ENCODE results near the gene AOAH. TPM values are rescaled to one million over a fixed set of nuclear protein-coding genes. Genes with fewer than 3 reads are reported as not detected.
"Not testable (repeated sequence)": the region's sequence is repeated elsewhere in the genome, so short reads cannot be mapped to it uniquely, and the experiment has no call there.

The AOAH gene
- total and polyA plus RNA-seq, 9 donors = 2.4 to 4.4 (median 3.4) TPM

- no peak for DNase-seq
- H3K4me1 ChIP-seq (ENCODE audit: control insufficient read depth, insufficient read depth, low read length) = no peaks in the 10 kb centered on the region
- 100% methylated on average over 3 of the region's 3 CpGs for WGBS (ENCODE audit: insufficient coverage)
- no peaks in the 10 kb centered on the region for H3K27me3 ChIP-seq (ENCODE audit: control insufficient read depth, insufficient read depth, low read length)
- no peaks in the 10 kb centered on the region for H3K36me3 ChIP-seq (ENCODE audit: control insufficient read depth, insufficient read depth, low read length)
- no peaks in the 10 kb centered on the region for H3K9me3 ChIP-seq (replicated peaks; ENCODE audit: control insufficient read depth, low read depth, low read length)
- no peak overlapping the region for H3K27ac ChIP-seq (ENCODE audit: low read length)
- H3K4me3 ChIP-seq (ENCODE audit: low read length) = no peak overlapping the region
Measured at GRCh38 chr7:36707465-36707864, 16.8 kb downstream of the AOAH start.

GRCh38 chr7:36703860-36704259 lies 20.4 kb downstream of the AOAH start:
- not testable (repeated sequence) for H3K4me3 ChIP-seq (ENCODE audit: low read length); H3K27me3 ChIP-seq (ENCODE audit: control insufficient read depth, insufficient read depth, low read length); H3K9me3 ChIP-seq (replicated peaks; ENCODE audit: control insufficient read depth, low read depth, low read length); DNase-seq; H3K27ac ChIP-seq (ENCODE audit: low read length); H3K4me1 ChIP-seq (ENCODE audit: control insufficient read depth, insufficient read depth, low read length); H3K36me3 ChIP-seq (ENCODE audit: control insufficient read depth, insufficient read depth, low read length)
- no CpG with 5 or more reads among the region's 5 CpGs for WGBS (ENCODE audit: insufficient coverage)

- 40% methylated on average over 1 of the region's 5 CpGs for WGBS (ENCODE audit: insufficient coverage)
- H3K4me1 ChIP-seq (ENCODE audit: control insufficient read depth, insufficient read depth, low read length) = no peaks in the 10 kb centered on the region
- H3K4me3 ChIP-seq (ENCODE audit: low read length) = no peak overlapping the region
- no peaks in the 10 kb centered on the region for H3K27me3 ChIP-seq (ENCODE audit: control insufficient read depth, insufficient read depth, low read length)
- no peak overlapping the region for H3K27ac ChIP-seq (ENCODE audit: low read length)
- H3K36me3 ChIP-seq (ENCODE audit: control insufficient read depth, insufficient read depth, low read length) = no peaks in the 10 kb centered on the region
- DNase-seq = no peak
- no peaks in the 10 kb centered on the region for H3K9me3 ChIP-seq (replicated peaks; ENCODE audit: control insufficient read depth, low read depth, low read length)
Measured at GRCh38 chr7:36692456-36692855, 31.8 kb downstream of the AOAH start.

- no peak for DNase-seq
- H3K4me1 ChIP-seq (ENCODE audit: control insufficient read depth, insufficient read depth, low read length) = no peaks in the 10 kb centered on the region
- H3K4me3 ChIP-seq (ENCODE audit: low read length) = no peak overlapping the region
- H3K27ac ChIP-seq (ENCODE audit: low read length) = no peak overlapping the region
- no peaks in the 10 kb centered on the region for H3K9me3 ChIP-seq (replicated peaks; ENCODE audit: control insufficient read depth, low read depth, low read length)
- H3K27me3 ChIP-seq (ENCODE audit: control insufficient read depth, insufficient read depth, low read length) = no peaks in the 10 kb centered on the region
- no peaks in the 10 kb centered on the region for H3K36me3 ChIP-seq (ENCODE audit: control insufficient read depth, insufficient read depth, low read length)
- no CpG with 5 or more reads among the region's 4 CpGs for WGBS (ENCODE audit: insufficient coverage)
Measured at GRCh38 chr7:36691983-36692382, 32.3 kb downstream of the AOAH start.

GRCh38 chr7:36690514-36691187 lies 33.6 kb downstream of the AOAH start:
- Histone ChIP-seq H3K4me1 (ENCODE audit: control insufficient read depth, insufficient read depth, low read length) (no peaks in the 10 kb centered on the region), H3K4me3 (ENCODE audit: low read length) (no peak overlapping the region), H3K9me3 (replicated peaks; ENCODE audit: control insufficient read depth, low read depth, low read length) (no peaks in the 10 kb centered on the region), H3K36me3 (ENCODE audit: control insufficient read depth, insufficient read depth, low read length) (no peaks in the 10 kb centered on the region), H3K27me3 (ENCODE audit: control insufficient read depth, insufficient read depth, low read length) (no peaks in the 10 kb centered on the region), H3K27ac (ENCODE audit: low read length) (no peak overlapping the region)
- DNase-seq = peak; percentile 20
- WGBS (ENCODE audit: insufficient coverage) = 0% methylated on average over 1 of the region's 6 CpGs

- Histone ChIP-seq H3K9me3 (replicated peaks; ENCODE audit: control insufficient read depth, low read depth, low read length) (no peaks in the 10 kb centered on the region), H3K4me1 (ENCODE audit: control insufficient read depth, insufficient read depth, low read length) (no peaks in the 10 kb centered on the region), H3K27ac (ENCODE audit: low read length) (no peak overlapping the region), H3K36me3 (ENCODE audit: control insufficient read depth, insufficient read depth, low read length) (no peaks in the 10 kb centered on the region), H3K27me3 (ENCODE audit: control insufficient read depth, insufficient read depth, low read length) (no peaks in the 10 kb centered on the region), H3K4me3 (ENCODE audit: low read length) (no peak overlapping the region)
- 64% methylated on average over 2 of the region's 4 CpGs for WGBS (ENCODE audit: insufficient coverage)
- DNase-seq = no peak
Measured at GRCh38 chr7:36690041-36690440, 34.3 kb downstream of the AOAH start.

GRCh38 chr7:36686499-36686898 lies 37.8 kb downstream of the AOAH start:
- no peaks in the 10 kb centered on the region for H3K4me1 ChIP-seq (ENCODE audit: control insufficient read depth, insufficient read depth, low read length)
- H3K9me3 ChIP-seq (replicated peaks; ENCODE audit: control insufficient read depth, low read depth, low read length) = no peaks in the 10 kb centered on the region
- H3K36me3 ChIP-seq (ENCODE audit: control insufficient read depth, insufficient read depth, low read length) = no peaks in the 10 kb centered on the region
- no peak overlapping the region for H3K27ac ChIP-seq (ENCODE audit: low read length)
- no CpG with 5 or more reads among the region's 5 CpGs for WGBS (ENCODE audit: insufficient coverage)
- DNase-seq = no peak
- no peak overlapping the region for H3K4me3 ChIP-seq (ENCODE audit: low read length)
- H3K27me3 ChIP-seq (ENCODE audit: control insufficient read depth, insufficient read depth, low read length) = no peaks in the 10 kb centered on the region

GRCh38 chr7:36684954-36685353 lies 39.3 kb downstream of the AOAH start:
- no CpG with 5 or more reads among the region's 3 CpGs for WGBS (ENCODE audit: insufficient coverage)
- Histone ChIP-seq H3K36me3 (ENCODE audit: control insufficient read depth, insufficient read depth, low read length) (no peaks in the 10 kb centered on the region), H3K27ac (ENCODE audit: low read length) (no peak overlapping the region), H3K9me3 (replicated peaks; ENCODE audit: control insufficient read depth, low read depth, low read length) (no peaks in the 10 kb centered on the region), H3K27me3 (ENCODE audit: control insufficient read depth, insufficient read depth, low read length) (no peaks in the 10 kb centered on the region), H3K4me3 (ENCODE audit: low read length) (no peak overlapping the region), H3K4me1 (ENCODE audit: control insufficient read depth, insufficient read depth, low read length) (no peaks in the 10 kb centered on the region)
- no peak for DNase-seq

- Histone ChIP-seq H3K27me3 (ENCODE audit: control insufficient read depth, insufficient read depth, low read length) (no peaks in the 10 kb centered on the region), H3K4me3 (ENCODE audit: low read length) (no peak overlapping the region), H3K27ac (ENCODE audit: low read length) (no peak overlapping the region), H3K36me3 (ENCODE audit: control insufficient read depth, insufficient read depth, low read length) (no peaks in the 10 kb centered on the region), H3K9me3 (replicated peaks; ENCODE audit: control insufficient read depth, low read depth, low read length) (no peaks in the 10 kb centered on the region), H3K4me1 (ENCODE audit: control insufficient read depth, insufficient read depth, low read length) (no peaks in the 10 kb centered on the region)
- DNase-seq = no peak
- WGBS (ENCODE audit: insufficient coverage) = 84% methylated on average over 4 of the region's 4 CpGs
Measured at GRCh38 chr7:36683695-36684357, 40.5 kb downstream of the AOAH start.

- H3K27ac ChIP-seq (ENCODE audit: low read length) = no peak overlapping the region
- no CpG with 5 or more reads among the region's 1 CpG for WGBS (ENCODE audit: insufficient coverage)
Measured at GRCh38 chr7:36683111-36683510, 41.2 kb downstream of the AOAH start.

More at GRCh38 chr7:36683111-36683510, 41.2 kb downstream of the AOAH start:
- no peak for DNase-seq
- Histone ChIP-seq H3K9me3 (replicated peaks; ENCODE audit: control insufficient read depth, low read depth, low read length) (no peaks in the 10 kb centered on the region), H3K36me3 (ENCODE audit: control insufficient read depth, insufficient read depth, low read length) (no peaks in the 10 kb centered on the region), H3K4me3 (ENCODE audit: low read length) (no peak overlapping the region), H3K4me1 (ENCODE audit: control insufficient read depth, insufficient read depth, low read length) (no peaks in the 10 kb centered on the region), H3K27me3 (ENCODE audit: control insufficient read depth, insufficient read depth, low read length) (no peaks in the 10 kb centered on the region)
